GM12892 (cell line): ENCODE data around the gene PICALM.
A peak's percentile ranks its signal among the peaks of the same experiment; 100 is the strongest.

Experiments used
- DNase-seq: peaks from one replicate; pipeline ENCODE4 v3.0.0; 2011; ENCODE audit not compliant: insufficient read length
- FAIRE-seq: peaks from 2 replicates; lab custom pipeline; 2011; peaks lifted over from hg19 to GRCh38; lab: Jason Lieb, UNC
- POLR2A ChIP-seq: IDR thresholded peaks from 2 replicates; pipeline ENCODE4 v1.6.1; 2011; ENCODE audit warnings: low read depth, low read length, control low read depth
- POLR2AphosphoS5 ChIP-seq: IDR thresholded peaks from 2 replicates; pipeline ENCODE4 v1.6.1; 2011; ENCODE audit warnings: low read depth, low read length, control low read depth
- TAF1 ChIP-seq: IDR thresholded peaks from 2 replicates; pipeline ENCODE4 v1.6.1; 2011; ENCODE audit warnings: low read depth, mild to moderate bottlenecking, control low read depth, low read length, borderline replicate concordance

Gene PICALM

DNA sequence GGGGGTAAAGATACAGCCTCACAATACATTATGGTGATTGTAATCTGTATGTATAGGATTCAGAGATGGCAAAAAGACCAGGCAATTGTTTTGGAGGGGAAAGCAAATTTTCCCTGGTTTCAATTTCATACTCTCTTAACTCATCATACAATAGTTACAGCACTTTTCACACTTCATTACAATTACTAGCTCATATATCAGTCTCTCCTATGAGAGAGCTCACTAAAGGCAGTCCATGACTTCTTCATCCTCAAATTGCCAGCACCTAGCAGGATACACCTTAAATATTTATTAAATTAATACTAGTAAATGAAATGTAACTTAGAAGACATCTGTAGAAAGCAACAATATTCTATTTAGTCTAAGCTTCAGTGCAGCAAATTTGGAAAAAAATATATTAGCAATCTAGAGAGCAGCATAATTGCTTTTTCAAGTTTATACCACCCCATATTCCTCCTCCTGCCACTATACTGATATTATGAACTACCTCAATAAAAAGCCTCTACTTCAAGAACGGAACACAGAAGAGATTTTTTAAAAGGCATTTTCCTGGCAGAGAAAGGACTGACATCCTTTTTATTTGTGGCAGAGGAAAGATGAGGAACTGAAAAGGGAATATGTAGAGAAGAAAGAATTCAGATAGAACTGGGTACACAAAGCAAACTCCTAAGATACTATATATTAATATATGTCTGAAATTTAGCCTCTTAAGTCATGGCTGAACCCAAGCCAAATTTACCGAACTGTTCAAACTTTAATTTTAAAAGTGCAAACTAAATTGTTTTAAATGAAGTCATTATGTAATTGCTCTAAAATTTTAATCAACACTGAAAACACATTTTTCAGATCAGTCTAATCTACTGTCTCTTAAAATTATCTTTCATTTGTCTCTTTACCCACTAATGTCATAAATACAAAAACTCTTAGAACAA lies 27.7 kb downstream of the PICALM start:
- TF ChIP-seq TAF1 (no peak), POLR2AphosphoS5 (no peak), POLR2A (no peak)
- FAIRE-seq (no peak), DNase-seq (no peak)

DNA sequence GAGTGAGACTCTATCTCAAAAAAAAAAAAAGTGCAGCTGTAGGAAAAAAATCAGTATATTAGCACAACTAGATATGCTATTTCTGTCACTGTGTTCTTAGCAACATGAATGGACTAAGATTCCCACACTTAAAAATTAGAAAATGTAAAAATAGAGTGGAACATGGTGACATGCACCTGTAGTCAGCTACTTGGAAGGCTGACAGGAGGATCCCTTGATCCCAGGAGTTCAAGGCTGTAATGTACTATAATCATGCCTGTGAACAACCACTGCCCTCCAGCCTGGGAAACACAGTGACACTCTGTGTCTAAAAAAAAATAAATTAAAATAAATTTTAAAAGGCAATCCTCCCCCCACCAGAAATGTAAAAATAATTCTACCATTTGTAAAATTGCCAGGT lies 29.8 kb downstream of the PICALM start:
- DNase-seq, result no peak
- FAIRE-seq, result no peak
- TF ChIP-seq POLR2AphosphoS5 (no peak), TAF1 (no peak)

DNA sequence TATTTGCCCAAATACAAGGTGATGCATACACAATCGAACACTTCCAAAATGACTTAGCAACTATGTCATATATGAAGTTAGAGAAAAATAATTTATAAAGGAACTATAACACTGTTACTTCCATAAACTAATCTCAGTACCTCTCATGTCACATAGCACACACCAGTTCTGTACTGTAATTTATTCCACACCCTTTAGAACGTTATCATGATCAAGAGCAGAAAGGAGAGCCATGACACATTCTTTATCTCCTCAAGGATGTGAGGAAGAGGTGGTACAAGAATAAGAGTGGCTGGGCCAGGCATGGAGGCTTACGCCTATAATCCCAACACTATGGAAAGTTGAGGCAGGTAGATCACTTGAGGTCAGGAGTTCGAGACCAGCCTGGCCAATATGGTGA lies 31.1 kb downstream of the PICALM start:
- no peak for TF ChIP-seq POLR2A
- TF ChIP-seq TAF1, result no peak
- TF ChIP-seq POLR2AphosphoS5, result no peak
- DNase-seq (no peak), FAIRE-seq (no peak)

DNA sequence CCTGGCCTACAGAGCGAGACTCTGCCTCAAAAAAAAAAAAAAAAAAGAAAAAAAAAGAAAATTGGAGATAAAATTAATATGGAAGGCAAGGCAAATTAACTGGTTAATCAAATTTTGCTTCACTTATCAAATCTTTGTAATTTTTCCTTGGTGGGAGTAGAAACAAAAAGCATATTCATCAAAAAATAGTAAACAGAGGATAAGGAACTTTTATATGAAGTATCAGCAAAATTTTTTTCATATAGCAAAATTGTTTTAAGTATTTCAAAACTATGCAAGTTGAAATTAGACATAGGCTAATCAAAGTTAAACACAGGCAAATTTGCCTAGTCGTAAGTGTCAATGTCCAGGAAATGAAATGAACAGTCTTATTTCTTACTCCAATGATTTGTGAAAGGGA lies 33.0 kb downstream of the PICALM start:
- FAIRE-seq (no peak), DNase-seq (no peak)
- TF ChIP-seq POLR2A (no peak), TAF1 (no peak), POLR2AphosphoS5 (no peak)

DNA sequence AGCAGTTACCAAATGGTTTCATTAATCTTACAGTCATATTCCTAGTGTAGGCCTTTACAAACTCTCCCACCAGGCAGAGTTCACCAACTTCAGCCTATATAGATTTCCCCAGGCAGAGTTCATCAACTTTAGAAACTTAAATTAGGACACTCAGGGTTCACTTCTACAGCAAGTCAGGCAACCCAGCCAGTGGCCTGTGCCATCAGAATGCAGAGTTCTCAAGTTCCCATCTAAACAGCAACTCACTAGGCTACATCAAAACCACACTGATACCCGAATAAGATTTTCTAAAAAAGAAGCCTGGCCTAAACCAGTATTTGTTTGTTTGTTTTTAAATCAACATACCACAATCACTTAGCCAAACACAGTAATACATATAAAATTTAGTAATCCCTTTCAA lies 33.7 kb downstream of the PICALM start:
- TF ChIP-seq POLR2AphosphoS5 (no peak), TAF1 (no peak), POLR2A (no peak)
- DNase-seq (no peak), FAIRE-seq (no peak)

DNA sequence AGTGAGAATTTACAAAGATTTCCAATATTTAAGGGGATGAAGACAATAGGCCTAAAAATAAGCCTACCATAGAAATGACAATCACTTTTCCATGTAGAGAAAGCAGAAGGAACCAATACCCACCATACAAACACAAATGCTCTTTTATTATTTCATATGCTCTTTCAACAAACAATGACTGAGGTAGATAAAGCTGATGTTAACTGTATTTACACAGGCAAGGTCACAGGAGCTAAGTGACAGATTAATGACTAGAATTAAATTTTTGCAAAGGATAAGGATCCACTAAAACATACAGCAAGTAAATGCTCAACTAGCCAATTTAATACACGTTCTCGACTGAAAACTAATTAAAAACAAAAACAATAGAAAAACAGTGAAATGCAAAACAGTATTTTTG lies 34.2 kb downstream of the PICALM start:
- DNase-seq, result no peak

DNA sequence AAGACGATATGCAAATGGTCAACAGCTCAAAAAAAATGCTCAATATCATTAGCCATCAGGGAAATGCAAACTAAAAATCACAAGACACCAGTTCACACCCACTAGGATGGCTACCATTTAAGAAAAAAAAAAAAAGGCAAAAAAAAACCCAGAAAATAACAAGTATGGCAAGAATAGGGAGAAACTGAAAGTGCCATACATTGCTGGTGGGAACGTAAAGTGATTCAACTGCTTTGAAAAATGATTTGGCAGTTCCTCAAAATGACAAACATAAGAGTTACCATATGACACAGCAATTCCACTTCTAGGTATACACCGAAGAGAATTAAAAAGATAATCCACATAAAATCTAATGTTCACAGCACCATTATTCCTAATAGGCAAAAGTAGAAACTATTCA lies 47.5 kb downstream of the PICALM start:
- FAIRE-seq (peak; percentile 82), DNase-seq (no peak)
- no peak for TF ChIP-seq TAF1
- no peak for TF ChIP-seq POLR2A
- no peak for TF ChIP-seq POLR2AphosphoS5

More for the DNA sequence above, 34.2 kb downstream of the PICALM start:
- no peak for TF ChIP-seq TAF1
- TF ChIP-seq POLR2A, result no peak
- no peak for TF ChIP-seq POLR2AphosphoS5
- no peak for FAIRE-seq

DNA sequence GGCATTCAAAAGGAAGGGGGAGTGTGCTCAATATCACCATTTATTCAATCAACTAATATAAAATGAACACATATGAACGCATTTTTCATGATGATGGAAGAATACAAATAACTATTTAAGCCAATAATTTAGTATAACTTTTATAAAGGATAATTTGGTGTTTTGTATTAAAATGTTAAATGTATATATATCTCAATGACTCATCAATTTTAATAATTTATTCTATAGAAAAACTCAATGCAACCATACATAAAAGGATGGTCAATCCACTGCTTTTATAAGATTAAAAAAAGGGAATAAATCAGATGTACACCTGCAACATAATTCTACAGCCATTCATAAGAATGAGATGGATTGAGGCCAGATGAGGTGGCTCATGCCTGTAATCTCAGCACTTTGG lies 50.6 kb downstream of the PICALM start:
- DNase-seq (no peak), FAIRE-seq (no peak)
- no peak for TF ChIP-seq TAF1
- no peak for TF ChIP-seq POLR2AphosphoS5
- no peak for TF ChIP-seq POLR2A

DNA sequence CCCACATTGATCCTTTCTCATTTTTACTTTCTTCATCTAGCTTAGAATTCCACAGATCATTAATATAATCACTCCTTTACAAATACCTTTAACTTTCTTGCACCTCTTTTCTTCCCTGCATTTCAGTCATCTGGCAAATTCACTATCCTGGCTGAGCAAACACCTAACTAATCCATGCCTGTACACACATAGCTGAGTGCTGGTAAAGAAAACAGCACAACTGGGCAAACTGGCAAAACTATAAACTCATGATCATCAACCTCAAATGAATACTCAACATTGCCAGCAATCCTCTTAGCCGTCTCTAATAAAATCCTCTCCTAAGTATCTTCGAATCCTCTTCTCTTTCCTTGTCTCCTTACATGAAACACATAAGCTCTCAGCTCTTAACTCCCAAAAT lies 52.4 kb downstream of the PICALM start:
- TF ChIP-seq POLR2A (no peak), POLR2AphosphoS5 (no peak), TAF1 (no peak)
- FAIRE-seq (peak; percentile 70), DNase-seq (no peak)

DNA sequence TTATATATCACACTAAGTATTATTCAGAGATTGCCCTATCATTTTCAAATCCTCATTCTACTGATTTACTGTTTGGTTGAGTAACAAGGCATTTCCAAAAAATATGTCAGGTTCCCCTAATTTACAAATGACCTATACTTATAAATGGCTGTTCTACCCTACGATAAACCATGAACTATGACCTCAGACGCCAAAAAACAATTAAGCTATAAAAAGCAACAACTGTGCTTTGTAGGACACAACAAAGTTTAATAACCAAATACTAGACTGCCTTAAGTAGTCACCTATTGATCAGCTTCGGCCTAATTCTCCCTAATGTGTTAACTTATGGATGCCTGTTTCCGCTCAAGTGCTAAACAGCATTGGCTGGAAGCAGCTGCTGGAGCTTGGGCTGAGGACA lies 53.2 kb downstream of the PICALM start:
- TF ChIP-seq POLR2AphosphoS5 (no peak), TAF1 (no peak), POLR2A (no peak)
- DNase-seq (no peak), FAIRE-seq (peak; percentile 82)

DNA sequence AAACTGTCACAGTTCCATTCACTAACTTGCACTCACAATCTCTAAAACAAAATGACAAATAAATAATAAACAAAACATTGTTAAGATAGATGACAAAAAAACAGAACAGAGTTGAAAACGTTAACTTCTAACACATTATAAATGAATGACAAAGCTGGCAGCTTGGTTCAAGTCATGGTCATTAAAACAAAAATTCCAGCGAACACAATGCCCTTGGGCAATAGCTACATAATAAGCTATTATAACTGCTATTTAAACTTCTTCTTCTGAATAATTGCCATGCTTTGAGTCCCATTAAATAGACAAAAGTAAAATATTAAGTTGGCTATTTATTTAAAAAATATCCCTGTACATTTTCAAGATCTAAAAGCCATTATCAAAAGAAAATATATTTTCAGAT lies 54.7 kb downstream of the PICALM start:
- FAIRE-seq, result no peak
- TF ChIP-seq POLR2AphosphoS5 (no peak), POLR2A (no peak), TAF1 (no peak)
- DNase-seq, result no peak

DNA sequence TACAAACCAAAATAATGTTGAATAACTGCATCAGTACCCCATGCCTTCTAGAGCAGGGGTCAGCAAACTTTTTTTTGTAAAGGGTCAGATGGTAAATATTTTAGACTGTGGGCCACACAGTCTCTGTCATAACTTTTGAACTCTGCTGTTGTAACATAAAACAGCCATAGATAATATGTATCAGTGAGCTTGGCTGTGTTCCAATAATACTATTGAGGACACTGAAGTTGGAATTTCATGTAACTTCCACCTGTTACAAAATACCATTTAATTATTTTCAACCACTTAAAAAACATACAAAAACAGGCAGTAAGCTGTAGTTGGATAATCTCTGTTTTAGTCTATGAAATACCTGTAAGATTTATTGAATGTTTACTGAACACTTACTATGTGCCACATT lies 55.2 kb downstream of the PICALM start:
- FAIRE-seq (no peak), DNase-seq (no peak)
- no peak for TF ChIP-seq POLR2AphosphoS5
